Left kidney (tissue), 2 donors: ENCODE results near the gene OXGR1. TPM values are rescaled to one million over a fixed set of nuclear protein-coding genes. Genes with fewer than 3 reads are reported as not detected.

Experiments used
- DNase-seq: peaks from one replicate; pipeline ENCODE4 v3.0.0-alpha.2; 2013
- polyA plus RNA-seq: library from polyadenylated mRNA; unstranded; fragments of 120-200 nt; gene quantifications from one replicate; pipeline ENCODE4 v1.2.1, GENCODE V29; 2013; ENCODE audit not compliant: insufficient read length

Gene OXGR1
- polyA plus RNA-seq, 1 donor = 5.8 TPM

- DNase-seq = no peak
These were observed 30.3 kb downstream of the OXGR1 start for GRCh38 chr13:96963786-96964475.

- DNase-seq = no peak
These were observed 33.9 kb downstream of the OXGR1 start for GRCh38 chr13:96960379-96960778.

GRCh38 chr13:96958286-96958891 is 35.9 kb downstream of the OXGR1 start:
- DNase-seq = peak; percentile 53

GRCh38 chr13:96952595-96952994 is 41.7 kb downstream of the OXGR1 start:
- DNase-seq = no peak

GRCh38 chr13:96948127-96948526 is 46.1 kb downstream of the OXGR1 start:
- no peak for DNase-seq

- no peak for DNase-seq
These were observed 46.8 kb downstream of the OXGR1 start for GRCh38 chr13:96947343-96947910.

GRCh38 chr13:96946709-96947311 is 47.5 kb downstream of the OXGR1 start:
- no peak for DNase-seq

GRCh38 chr13:96940961-96941360 is 53.3 kb downstream of the OXGR1 start:
- no peak for DNase-seq

- no peak for DNase-seq
These were observed 58.4 kb downstream of the OXGR1 start for GRCh38 chr13:96935901-96936300.

Other genes with a start within 250 kb of the OXGR1 start
- 61.8 TPM for gene MBNL2, start 227.9 kb upstream of the OXGR1 start, polyA plus RNA-seq